GM18870 (cell line): ENCODE measurements around the gene PPDPF.
"Not testable (repeated sequence)": the region's sequence is repeated elsewhere in the genome, so short reads cannot be mapped to it uniquely, and the experiment has no call there.

Source experiments
- ATAC-seq: cut with Tn5 transposase; IDR thresholded peaks from one replicate; pipeline ENCODE4 v1.9.1; 2021; ENCODE audit warnings: moderate library complexity; ENCODE audit not compliant: unreplicated experiment

Gene PPDPF

GRCh38 chr20:63561624-63562396 is 41.2 kb downstream of the PPDPF start:
- ATAC-seq = no peak

GRCh38 chr20:63562461-63563224 is 42.1 kb downstream of the PPDPF start:
- no peak for ATAC-seq

- ATAC-seq = no peak
Observed at GRCh38 chr20:63563225-63563935, 42.8 kb downstream of the PPDPF start.

DNA sequence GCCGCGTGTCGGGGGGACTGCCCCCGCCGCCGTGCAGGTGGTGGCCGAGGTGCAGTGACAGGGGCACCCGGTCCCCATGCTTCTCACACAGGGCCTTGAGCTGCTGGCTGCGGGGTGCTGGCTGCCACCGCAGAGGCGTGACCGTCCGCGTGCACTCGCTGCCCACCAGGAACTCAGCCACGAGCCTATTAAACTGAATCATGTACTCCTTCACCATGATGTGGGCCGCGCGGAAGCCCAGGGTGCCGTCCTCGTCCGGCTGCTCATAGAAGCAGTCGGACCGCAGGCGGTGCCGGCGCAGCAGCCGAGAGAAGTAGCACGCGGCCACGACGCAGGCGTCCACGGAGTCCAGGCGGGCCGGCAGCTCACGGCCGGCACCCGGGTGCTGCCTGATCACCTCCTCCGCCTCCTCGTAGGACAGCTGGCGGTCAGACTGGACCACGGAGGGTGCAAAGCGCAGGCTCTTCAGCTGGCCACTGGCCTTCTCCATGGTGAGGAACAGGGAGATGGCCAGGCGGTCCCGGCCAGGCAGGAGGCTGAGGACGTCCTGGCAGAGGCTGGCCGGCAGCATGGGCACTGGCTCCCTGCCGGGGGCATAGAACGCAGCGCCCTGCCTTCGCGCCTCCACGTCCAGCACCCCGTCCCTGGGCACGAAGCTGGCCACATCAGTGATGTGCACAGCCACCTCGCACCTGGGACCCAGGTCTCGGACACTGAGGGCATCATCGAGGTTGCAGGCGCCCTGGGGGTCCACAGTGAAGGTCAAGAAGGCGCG is 43.7 kb downstream of the PPDPF start:
- no peak for ATAC-seq

GRCh38 chr20:63565021-63565698 is 44.6 kb downstream of the PPDPF start:
- ATAC-seq = no peak

- no peak for ATAC-seq
Observed at GRCh38 chr20:63565699-63566335, 45.3 kb downstream of the PPDPF start.

DNA sequence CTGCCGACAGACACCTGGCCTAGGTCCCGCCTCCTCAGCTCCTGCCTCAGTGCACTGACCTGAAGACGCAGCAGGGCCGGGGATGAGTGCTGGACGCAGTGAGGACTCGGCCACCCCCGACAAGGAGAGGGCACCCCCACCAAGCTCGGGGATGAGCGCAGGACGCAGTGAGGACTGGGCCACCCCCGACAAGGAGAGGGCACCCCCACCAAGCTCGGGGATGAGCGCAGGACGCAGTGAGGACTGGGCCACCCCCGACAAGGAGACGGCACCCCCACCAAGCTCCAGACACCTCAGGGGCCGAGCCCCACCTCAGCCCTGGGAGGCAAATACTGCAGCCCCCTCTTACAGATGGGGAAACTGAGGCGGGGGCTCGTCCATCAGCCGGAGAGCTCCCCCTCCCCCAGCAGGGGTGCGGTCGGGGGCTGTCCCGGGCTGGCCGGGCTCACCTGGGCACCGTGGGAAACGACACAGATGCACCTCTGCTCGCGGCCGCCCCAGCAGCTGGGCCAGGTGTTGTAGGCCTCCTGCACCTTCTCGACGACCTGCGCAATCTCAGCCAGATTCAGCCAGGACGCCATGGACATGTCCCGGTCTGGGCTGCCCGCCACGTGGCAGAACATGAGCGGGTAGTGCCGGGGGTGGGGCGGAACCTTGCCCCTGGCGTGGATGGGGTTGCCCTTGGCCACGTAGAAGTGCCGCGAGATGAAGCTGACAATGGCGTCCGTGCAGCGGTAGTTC is 46.0 kb downstream of the PPDPF start:
- no peak for ATAC-seq

DNA sequence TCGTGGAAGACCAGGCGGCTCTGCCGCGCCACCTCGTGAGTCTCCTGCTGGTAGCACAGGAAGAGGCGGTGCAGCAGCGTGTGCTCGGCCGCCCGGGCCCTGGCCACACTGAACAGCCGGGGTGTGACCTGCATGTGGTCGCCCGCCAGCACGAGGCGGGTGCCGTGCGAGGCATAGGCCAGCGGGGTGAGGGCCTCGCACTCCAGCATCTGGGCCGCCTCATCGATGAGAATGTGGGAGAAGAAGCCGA is 46.5 kb downstream of the PPDPF start:
- ATAC-seq = no peak

DNA sequence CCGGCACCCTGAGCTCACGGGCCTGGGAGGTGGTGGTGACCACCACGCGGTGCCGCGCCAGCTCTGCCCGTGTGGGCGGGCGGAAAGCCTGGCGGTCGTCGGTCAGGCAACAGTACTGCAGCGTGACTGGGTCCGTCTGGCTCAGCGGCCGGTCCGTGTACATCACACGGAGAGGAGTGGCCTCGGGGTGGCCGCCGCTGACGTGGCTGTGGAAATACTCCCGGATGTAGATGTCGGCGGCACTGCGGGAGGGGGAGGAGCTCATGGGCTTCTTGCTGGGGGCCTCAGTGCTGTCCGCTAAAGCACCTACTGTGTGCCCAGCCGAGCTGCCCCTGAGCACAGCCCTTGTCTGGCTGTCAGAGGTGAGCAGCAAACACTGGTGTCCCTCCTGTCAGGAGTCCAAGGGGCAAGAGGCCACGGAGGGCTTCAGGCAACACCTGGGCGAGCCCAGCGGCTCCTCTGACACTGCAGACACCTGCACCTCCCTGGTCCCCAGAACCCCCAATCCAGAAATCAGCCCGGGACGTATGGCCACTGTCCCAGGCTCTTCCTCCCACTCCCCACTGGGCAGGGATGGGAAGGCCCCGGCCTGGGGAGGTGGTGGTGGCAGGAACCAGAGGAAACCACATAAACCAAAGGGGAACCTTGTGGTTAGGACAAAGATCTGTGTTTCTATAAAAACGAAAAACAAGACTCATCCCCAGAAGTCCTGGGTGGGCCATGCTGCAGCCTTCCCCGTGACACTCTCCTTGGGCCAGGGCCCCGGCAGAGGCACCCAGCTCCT is 47.0 kb downstream of the PPDPF start:
- peak; percentile 49 for ATAC-seq

DNA sequence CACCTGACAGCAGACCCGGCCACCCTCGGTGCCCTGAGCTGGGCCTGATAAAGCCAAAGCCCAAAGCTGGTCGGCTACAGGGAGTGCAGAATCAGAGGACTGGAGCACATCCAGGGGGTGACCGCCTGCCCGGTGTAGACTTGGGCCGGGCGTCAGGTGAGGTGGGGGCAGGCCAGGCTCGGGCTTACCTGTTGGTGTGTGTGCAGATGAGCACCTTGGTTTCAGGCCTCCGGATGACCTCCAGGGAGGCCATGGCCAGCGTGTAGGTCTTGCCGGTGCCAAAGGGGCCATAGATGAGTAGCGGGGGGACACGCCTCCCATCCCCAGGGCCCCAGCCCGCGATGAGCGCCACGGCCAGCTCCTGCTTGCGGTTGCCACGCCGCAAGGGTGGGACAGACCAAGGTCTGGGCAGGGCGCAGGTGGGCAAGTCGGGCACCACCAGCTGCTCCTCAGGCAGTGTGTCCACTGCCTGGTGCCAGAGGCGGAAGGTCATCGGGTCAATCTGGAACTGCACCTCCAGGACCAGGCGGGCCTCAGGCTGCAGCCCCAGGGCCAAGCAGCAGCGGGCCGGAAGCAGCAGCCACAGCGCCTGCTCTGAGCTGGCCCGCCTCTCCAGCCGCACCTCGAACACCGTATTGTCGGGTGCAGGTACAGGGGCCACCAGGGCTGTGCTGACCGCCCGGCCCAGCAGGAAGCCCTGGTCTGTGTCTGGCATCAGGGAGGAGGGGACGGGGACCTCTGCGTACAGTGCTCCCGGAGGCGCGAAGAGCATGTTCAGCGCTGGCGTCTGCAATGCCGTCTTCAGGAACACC is 47.8 kb downstream of the PPDPF start:
- ATAC-seq = peak; percentile 6

GRCh38 chr20:63568986-63569949 is 48.7 kb downstream of the PPDPF start:
- no peak for ATAC-seq

DNA sequence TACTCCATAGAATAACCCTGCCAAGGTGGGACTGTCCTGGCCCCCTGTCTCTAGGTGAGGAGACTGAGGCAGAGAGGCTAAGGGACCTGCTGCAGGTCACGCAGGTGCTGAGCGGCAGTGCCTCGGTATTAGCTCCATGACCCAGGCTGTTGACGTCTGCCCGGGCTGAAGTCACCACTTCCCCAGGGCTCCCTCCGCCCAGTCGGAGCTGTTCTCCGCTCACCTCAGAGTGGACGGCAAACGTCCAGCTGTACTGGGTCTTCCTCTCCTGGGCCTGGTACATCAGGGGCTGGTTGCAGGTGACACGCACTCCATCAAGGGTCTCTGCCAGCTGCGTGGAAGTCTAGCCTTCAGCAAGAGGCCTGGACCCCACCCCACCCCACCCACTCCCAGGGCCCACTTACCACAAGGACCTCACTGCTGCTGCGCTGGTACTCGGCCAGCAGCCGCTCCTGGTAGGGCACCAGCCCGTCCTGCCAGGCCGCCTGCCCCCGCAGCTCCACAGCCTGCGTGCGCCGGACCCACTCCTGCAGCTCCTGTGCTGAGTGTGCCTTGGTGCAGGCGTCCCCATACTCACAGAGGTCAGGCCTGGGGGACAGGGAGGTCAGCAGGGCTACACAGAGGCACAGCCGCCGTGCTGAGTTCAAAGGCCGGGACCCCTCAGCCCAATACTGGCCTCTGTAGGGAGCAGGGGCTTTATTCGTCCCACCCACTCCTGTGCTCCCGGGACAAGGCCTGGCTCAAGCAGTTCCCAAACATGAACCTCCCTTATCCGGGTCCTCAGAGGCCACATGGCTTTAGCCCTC is 49.9 kb downstream of the PPDPF start:
- ATAC-seq = no peak

DNA sequence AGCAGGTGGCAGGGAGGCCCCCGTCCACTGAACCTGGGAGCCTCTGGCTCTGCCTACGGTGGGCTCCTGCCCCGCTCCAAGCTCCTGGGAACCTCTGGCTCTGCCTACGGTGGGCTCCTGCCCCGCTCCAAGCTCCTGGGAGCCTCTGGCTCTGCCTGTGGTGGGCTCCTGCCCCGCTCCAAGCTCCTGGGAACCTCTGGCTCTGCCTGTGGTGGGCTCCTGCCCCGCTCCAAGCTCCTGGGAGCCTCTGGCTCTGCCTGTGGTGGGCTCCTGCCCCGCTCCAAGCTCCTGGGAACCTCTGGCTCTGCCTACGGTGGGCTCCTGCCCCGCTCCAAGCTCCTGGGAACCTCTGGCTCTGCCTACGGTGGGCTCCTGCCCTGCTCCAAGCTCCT is 50.5 kb downstream of the PPDPF start:
- not testable (repeated sequence) for ATAC-seq
